Parathyroid adenoma (tissue), 2 donors: ENCODE results near the gene MT3.

Experiments
- H2AFZ ChIP-seq: fragments of 300-600 bp; sonication (generic); one replicate; pipeline ENCODE4 v1.7.0; 2017; ENCODE audit warnings: antibody characterized with exemption, mild to moderate bottlenecking
- H3K27ac ChIP-seq: fragments of 300-600 bp; sonication (generic); one replicate; pipeline ENCODE4 v1.7.0; 2017
- H3K27me3 ChIP-seq: fragments of 300-600 bp; sonication (generic); one replicate; pipeline ENCODE4 v1.7.0; 2017; ENCODE audit warnings: low read length; ENCODE audit not compliant: control insufficient read depth, insufficient read depth
- H3K36me3 ChIP-seq: fragments of 300-600 bp; sonication (generic); one replicate; pipeline ENCODE4 v1.7.0; 2017; ENCODE audit warnings: low read length; ENCODE audit not compliant: control insufficient read depth, insufficient read depth
- H3K4me1 ChIP-seq: fragments of 300-600 bp; sonication (generic); one replicate; pipeline ENCODE4 v1.7.0; 2017; ENCODE audit warnings: control low read depth
- H3K4me2 ChIP-seq: fragments of 300-600 bp; sonication (generic); one replicate; pipeline ENCODE4 v1.7.0; 2017; ENCODE audit warnings: low read length
- H3K4me3 ChIP-seq: fragments of 300-600 bp; sonication (generic); one replicate; pipeline ENCODE4 v1.7.0; 2017; ENCODE audit warnings: low read depth, low read length
- H3K79me2 ChIP-seq: fragments of 300-600 bp; sonication (generic); one replicate; pipeline ENCODE4 v1.7.0; 2017; ENCODE audit warnings: control low read depth
- H3K9ac ChIP-seq: fragments of 300-600 bp; sonication (generic); one replicate; pipeline ENCODE4 v1.7.0; 2017; ENCODE audit warnings: mild to moderate bottlenecking
- H3K9me3 ChIP-seq: fragments of 300-600 bp; sonication (generic); one replicate; pipeline ENCODE4 v1.7.0; 2017; ENCODE audit warnings: low read length; ENCODE audit not compliant: control insufficient read depth
- TF ChIP-seq, protein P1 (sequence below): fragments of 300-600 bp; sonication (generic); IDR thresholded peaks from one replicate; pipeline ENCODE4 v1.7.0; 2017; ENCODE audit warnings: antibody characterized with exemption, mild to moderate bottlenecking
- donor health status: primary hyperparathyroidism.

The MT3 gene

DNA sequence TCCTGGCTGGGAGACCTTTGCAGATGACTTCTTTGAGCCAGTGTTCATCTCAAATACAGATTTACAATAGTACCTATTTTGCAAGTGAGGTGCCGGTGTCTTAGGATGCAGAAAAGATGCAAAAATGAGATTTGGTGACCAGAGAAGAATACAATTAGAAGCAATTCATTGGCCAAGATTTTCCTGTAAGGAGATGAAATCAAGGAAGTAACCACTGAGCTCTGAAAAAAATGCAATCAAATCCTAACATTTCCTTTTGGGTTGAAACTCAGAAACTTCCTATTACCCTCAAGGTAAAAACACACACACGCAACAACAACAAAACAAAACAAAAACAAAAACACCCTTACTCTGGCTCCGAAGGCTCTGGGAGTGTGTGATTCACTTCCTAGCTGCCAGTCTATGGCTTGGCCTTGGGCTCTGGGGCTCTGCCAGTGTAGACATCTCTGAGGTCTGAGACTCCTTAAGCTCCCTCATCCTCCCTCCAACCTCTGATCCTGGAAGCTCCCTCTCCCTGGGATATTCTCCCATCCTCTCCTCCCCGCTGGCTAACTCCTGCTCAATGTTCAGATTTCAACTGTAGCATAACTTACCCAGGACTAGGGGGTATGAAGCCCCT, 41.3 kb upstream of the MT3 start:
- TF ChIP-seq, protein P1, sequence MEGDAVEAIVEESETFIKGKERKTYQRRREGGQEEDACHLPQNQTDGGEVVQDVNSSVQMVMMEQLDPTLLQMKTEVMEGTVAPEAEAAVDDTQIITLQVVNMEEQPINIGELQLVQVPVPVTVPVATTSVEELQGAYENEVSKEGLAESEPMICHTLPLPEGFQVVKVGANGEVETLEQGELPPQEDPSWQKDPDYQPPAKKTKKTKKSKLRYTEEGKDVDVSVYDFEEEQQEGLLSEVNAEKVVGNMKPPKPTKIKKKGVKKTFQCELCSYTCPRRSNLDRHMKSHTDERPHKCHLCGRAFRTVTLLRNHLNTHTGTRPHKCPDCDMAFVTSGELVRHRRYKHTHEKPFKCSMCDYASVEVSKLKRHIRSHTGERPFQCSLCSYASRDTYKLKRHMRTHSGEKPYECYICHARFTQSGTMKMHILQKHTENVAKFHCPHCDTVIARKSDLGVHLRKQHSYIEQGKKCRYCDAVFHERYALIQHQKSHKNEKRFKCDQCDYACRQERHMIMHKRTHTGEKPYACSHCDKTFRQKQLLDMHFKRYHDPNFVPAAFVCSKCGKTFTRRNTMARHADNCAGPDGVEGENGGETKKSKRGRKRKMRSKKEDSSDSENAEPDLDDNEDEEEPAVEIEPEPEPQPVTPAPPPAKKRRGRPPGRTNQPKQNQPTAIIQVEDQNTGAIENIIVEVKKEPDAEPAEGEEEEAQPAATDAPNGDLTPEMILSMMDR = no peak

DNA sequence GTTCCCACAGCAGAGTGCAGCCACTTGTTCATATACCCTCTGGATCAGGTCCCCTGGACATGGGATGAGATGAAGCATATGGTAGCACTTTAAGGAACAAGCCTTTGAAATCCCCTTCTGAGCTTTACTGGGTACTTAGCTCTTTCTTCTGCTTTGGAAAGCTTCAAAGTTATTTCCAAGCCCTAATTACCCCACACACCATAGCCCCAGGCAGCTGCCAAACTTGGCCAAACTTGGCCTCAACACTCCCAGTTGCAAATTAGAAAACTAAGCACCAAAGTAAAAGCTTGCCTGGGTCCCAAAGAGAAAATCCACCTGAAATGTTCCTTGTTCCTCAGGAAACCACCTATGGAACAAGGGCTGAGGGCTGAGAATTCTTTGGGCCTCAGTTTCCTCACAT, 40.2 kb upstream of the MT3 start:
- Histone ChIP-seq H3K79me2 (no peaks in the 10 kb centered on the region), H2AFZ (no peak overlapping the region), H3K27me3 (no peaks in the 10 kb centered on the region), H3K4me3 (no peak overlapping the region), H3K36me3 (no peaks in the 10 kb centered on the region), H3K4me1 (peaks cover 4% of the 10 kb centered on the region), H3K4me2 (no peak overlapping the region), H3K9ac (no peak overlapping the region), H3K9me3 (no peaks in the 10 kb centered on the region), H3K27ac (no peak overlapping the region)
- TF ChIP-seq, protein P1 = no peak

More for the DNA sequence above, 41.3 kb upstream of the MT3 start:
- H3K27ac ChIP-seq = no peak overlapping the region
- no peak overlapping the region for H2AFZ ChIP-seq
- no peak overlapping the region for H3K9ac ChIP-seq
- no peaks in the 10 kb centered on the region for H3K9me3 ChIP-seq
- no peaks in the 10 kb centered on the region for H3K36me3 ChIP-seq
- H3K4me1 ChIP-seq = peaks cover 4% of the 10 kb centered on the region
- no peaks in the 10 kb centered on the region for H3K27me3 ChIP-seq
- H3K4me3 ChIP-seq = no peak overlapping the region
- H3K79me2 ChIP-seq = no peaks in the 10 kb centered on the region
- no peak overlapping the region for H3K4me2 ChIP-seq

DNA sequence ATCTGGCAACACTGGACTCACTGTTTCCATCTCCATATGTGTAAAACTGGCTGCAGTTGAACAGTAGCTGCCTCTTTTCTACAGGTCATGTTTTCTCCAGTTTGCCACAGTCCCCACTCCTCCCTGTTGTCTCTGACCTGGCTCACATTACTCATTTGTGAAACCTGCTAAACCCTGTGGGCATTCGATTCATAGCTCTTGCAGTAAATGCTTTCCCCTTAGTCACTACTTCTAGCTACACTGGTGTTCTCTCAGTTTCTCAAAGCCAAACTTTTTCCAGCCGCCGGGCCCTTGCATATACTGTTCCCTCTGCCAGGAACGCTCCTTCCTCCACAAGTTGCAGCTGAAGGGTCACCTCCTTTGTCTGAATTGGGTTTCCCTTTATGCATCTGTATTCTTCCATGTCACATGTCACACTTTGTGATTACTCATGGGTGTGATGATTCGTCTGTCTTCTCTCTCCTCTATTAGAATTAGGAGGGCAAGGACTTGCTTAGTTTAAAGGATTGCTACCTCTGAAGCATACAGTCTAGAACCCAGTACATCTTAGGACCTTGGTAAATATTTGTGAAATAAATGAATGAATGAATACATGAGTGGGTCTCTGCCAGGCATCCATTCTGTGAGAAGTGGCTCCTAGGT, 39.5 kb upstream of the MT3 start:
- H3K9ac ChIP-seq = no peak overlapping the region
- no peak overlapping the region for H3K27ac ChIP-seq
- H3K27me3 ChIP-seq = no peaks in the 10 kb centered on the region
- no peaks in the 10 kb centered on the region for H3K9me3 ChIP-seq
- H3K4me1 ChIP-seq = peaks cover 4% of the 10 kb centered on the region
- H3K36me3 ChIP-seq = no peaks in the 10 kb centered on the region
- H3K79me2 ChIP-seq = no peaks in the 10 kb centered on the region
- TF ChIP-seq, protein P1 = no peak
- H2AFZ ChIP-seq = no peak overlapping the region
- H3K4me2 ChIP-seq = no peak overlapping the region
- no peak overlapping the region for H3K4me3 ChIP-seq

DNA sequence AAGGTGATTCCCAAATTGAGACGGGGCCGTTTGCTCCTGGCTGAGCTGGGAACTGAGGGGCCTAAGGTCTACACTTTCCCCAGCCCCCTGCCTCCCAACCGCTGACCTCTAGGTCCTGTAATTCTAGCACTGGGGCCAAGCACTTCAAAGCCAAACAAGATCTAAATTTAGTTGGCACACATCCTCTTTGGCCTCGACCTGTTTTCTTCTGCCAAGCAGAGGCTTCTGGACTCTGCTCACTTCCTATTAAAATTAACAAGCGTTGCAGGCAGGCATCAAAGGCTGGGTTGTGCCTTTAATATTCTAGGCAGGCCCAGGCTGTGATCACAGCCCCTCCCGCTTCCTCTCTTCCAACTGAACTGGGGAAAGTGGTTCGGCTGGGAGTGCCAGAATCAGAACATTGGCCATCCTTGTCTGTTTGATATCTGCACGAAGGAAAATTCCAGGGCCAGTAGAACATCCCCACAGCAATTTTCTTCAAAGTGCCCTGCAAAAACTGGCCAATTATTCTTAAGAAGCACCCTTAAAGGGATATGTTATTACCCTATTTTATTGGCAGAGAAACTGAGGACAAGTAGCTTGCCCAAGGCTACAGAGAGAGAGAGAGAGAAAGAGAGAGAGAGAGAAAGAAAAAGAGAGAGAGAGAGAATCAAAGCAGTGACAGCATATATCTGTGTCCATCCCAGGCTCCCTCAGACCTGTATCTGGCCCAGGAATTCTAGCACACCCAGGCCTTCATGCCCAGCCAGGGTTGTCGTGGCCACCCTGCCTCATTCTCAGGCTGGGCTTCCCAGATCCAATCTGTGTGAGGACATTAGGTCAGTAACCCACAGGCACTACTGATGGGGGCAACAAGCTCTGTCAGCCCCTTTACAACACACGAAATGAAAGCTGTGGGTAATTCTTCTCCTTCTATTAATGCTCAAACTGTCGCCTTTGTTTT, 37.3 kb upstream of the MT3 start:
- no peak overlapping the region for H3K4me3 ChIP-seq

More for the DNA sequence above, 37.3 kb upstream of the MT3 start:
- Histone ChIP-seq H3K4me1 (peaks cover 4% of the 10 kb centered on the region), H3K36me3 (no peaks in the 10 kb centered on the region), H3K27me3 (no peaks in the 10 kb centered on the region), H3K9ac (no peak overlapping the region), H3K27ac (no peak overlapping the region), H3K9me3 (no peaks in the 10 kb centered on the region), H2AFZ (peak overlapping the region; percentile 51), H3K79me2 (no peaks in the 10 kb centered on the region), H3K4me2 (no peak overlapping the region)
- TF ChIP-seq, protein P1 = no peak
